ENCODE measurements around the gene PKLR.

- TF ChIP-seq CTCF (IDR thresholded peaks at IDR 0.05): no peak
- TF ChIP-seq POLR2A (IDR thresholded peaks at IDR 0.05): no peak
These were observed 14.7 kb downstream of the PKLR start for GRCh38 chr1:155286544-155286943.
